Muscle of leg (tissue), 11 donors: Measurements from ENCODE around the gene PTPRG. TPM values are rescaled to one million over a fixed set of nuclear protein-coding genes. Genes with fewer than 3 reads are reported as not detected.

Source experiments
- DNase-seq: peaks from one replicate; pipeline ENCODE4 v3.0.0; 2013
- H3K27ac ChIP-seq: one replicate; pipeline ENCODE4 v1.5.1; 2013; ENCODE audit warnings: mild to moderate bottlenecking, low read length, control low read depth
- H3K27me3 ChIP-seq: one replicate; pipeline ENCODE4 v1.6.1; 2013; ENCODE audit warnings: low read length; ENCODE audit not compliant: control insufficient read depth, insufficient read depth
- H3K36me3 ChIP-seq: one replicate; pipeline ENCODE4 v1.6.1; 2013; ENCODE audit warnings: low read length; ENCODE audit not compliant: control insufficient read depth, insufficient read depth
- H3K4me1 ChIP-seq: one replicate; pipeline ENCODE4 v1.6.1; 2013; ENCODE audit warnings: low read length; ENCODE audit not compliant: control insufficient read depth, insufficient read depth
- H3K4me3 ChIP-seq: one replicate; pipeline ENCODE4 v1.5.1; 2013; ENCODE audit warnings: low read length, control low read depth
- H3K9me3 ChIP-seq: replicated peaks from 2 replicates; pipeline ENCODE4 v1.6.1; 2013; ENCODE audit warnings: low read depth, low read length; ENCODE audit not compliant: control insufficient read depth
- WGBS: methylation state at CpG from one replicate; pipeline ENCODE4 v1.1.5; 2013; ENCODE audit warnings: missing lambda C conversion rate; ENCODE audit not compliant: insufficient coverage; 5-methylcytosine and 5-hydroxymethylcytosine counted together
- polyA plus RNA-seq, 8 donors: library from polyadenylated mRNA; unstranded; fragments of 120-200 nt; gene quantifications; one replicate each; pipeline versions ENCODE4 v1.2.1 to v1.2.3, GENCODE V29; 2013; ENCODE audit warnings: inconsistent platforms in 1 of 8, low replicate concordance in 1 of 8; ENCODE audit not compliant: insufficient read length in 8 of 8, insufficient read depth in 1 of 8
- total RNA-seq: library from RNA; stranded (reverse); fragments of 120-200 nt; gene quantifications from one replicate; pipeline ENCODE4 v1.2.4, GENCODE V29; 2013

PTPRG gene
- total and polyA plus RNA-seq, 9 donors = 15.7 to 45.7 (median 30.8) TPM

DNA sequence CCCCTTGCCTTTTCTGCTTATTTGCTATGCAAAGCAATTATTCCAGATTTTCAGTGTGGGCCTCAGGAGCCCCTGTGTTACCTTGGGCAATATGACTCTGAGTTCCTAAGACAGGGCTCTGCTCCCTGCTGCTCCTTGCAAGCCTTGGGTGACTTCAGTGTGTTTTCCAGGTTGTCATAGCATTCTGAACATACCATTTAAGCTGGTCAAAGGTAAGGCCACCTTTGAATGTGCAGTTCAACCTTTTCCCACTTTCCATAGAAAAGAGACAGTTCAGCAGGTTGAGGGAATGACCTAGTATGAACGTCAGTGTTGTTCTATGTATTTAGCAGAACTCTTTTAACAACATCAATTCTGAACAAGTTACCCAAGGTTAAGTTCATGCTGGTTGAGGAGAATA, 302.2 kb downstream of the PTPRG start:
- Histone ChIP-seq H3K27ac (no peak overlapping the region), H3K36me3 (no peaks in the 10 kb centered on the region), H3K4me1 (peaks cover 5% of the 10 kb centered on the region), H3K9me3 (no peaks in the 10 kb centered on the region), H3K4me3 (no peak overlapping the region), H3K27me3 (no peaks in the 10 kb centered on the region)
- no peak for DNase-seq
- no CpG with 5 or more reads among the region's 1 CpG for WGBS

- Histone ChIP-seq H3K9me3 (no peaks in the 10 kb centered on the region), H3K27ac (no peak overlapping the region), H3K4me1 (peaks cover 5% of the 10 kb centered on the region), H3K27me3 (no peaks in the 10 kb centered on the region), H3K4me3 (no peak overlapping the region), H3K36me3 (no peaks in the 10 kb centered on the region)
- DNase-seq = no peak
- WGBS = no CpG with 5 or more reads among the region's 1 CpG
These were observed 303.5 kb downstream of the PTPRG start for GRCh38 chr3:61864886-61865285.

DNA sequence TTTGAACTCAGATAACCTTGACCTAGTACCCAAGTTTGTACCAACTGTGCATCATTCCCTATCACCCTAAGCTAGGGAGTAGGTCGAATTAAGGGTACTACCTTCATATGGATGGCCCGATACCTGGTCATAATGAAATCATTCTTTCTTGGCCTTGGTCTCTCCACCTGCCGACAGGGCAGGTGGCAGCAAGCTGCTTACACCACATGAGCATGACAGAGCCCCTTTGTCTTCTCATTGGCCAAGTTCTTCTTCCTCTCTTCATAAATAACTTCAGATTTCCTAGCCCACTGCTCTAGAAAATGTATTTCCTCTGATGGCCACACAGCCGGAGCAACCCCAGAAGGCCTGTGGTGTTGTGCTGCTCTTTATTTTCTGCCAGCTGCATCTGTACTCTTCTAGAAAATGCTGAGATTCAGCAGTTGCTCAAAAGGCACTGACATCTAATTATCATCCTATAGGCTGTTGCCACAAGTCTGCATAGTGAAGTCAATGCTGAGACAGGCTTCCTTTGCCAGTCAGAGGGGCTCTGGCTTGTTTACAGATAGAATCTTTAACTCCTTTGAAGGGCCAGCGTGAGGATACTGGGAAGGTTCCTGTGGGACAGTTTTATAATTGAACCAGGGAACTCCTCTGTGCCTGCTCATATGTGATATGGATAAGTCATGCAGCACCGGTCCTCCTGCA, 304.2 kb downstream of the PTPRG start:
- no peak for DNase-seq
- H3K4me3 ChIP-seq = no peak overlapping the region
- no peaks in the 10 kb centered on the region for H3K9me3 ChIP-seq
- H3K4me1 ChIP-seq = peaks cover 5% of the 10 kb centered on the region
- no peaks in the 10 kb centered on the region for H3K27me3 ChIP-seq
- no peaks in the 10 kb centered on the region for H3K36me3 ChIP-seq
- no peak overlapping the region for H3K27ac ChIP-seq
- WGBS = 92% methylated on average over 5 of the region's 6 CpGs

- peaks cover 5% of the 10 kb centered on the region for H3K4me1 ChIP-seq
- no peaks in the 10 kb centered on the region for H3K27me3 ChIP-seq
- no peaks in the 10 kb centered on the region for H3K36me3 ChIP-seq
- no CpG with 5 or more reads among the region's 2 CpGs for WGBS
- H3K27ac ChIP-seq = no peak overlapping the region
- no peak overlapping the region for H3K4me3 ChIP-seq
- no peak for DNase-seq
- H3K9me3 ChIP-seq = no peaks in the 10 kb centered on the region
These were observed 304.8 kb downstream of the PTPRG start for GRCh38 chr3:61866153-61866542.

- no peak overlapping the region for H3K4me3 ChIP-seq
- H3K9me3 ChIP-seq = no peaks in the 10 kb centered on the region
- H3K4me1 ChIP-seq = peaks cover 5% of the 10 kb centered on the region
- no peaks in the 10 kb centered on the region for H3K27me3 ChIP-seq
- H3K36me3 ChIP-seq = no peaks in the 10 kb centered on the region
- DNase-seq = no peak
- WGBS = 97% methylated on average over 5 of the region's 7 CpGs
- H3K27ac ChIP-seq = no peak overlapping the region
These were observed 305.6 kb downstream of the PTPRG start for GRCh38 chr3:61866961-61867461.

GRCh38 chr3:61868499-61868898, 307.1 kb downstream of the PTPRG start:
- H3K9me3 ChIP-seq = no peaks in the 10 kb centered on the region
- WGBS = no CpG with 5 or more reads among the region's 1 CpG
- no peak for DNase-seq
- no peaks in the 10 kb centered on the region for H3K36me3 ChIP-seq
- H3K4me3 ChIP-seq = no peak overlapping the region
- no peak overlapping the region for H3K27ac ChIP-seq
- H3K27me3 ChIP-seq = no peaks in the 10 kb centered on the region
- H3K4me1 ChIP-seq = peaks cover 5% of the 10 kb centered on the region

DNA sequence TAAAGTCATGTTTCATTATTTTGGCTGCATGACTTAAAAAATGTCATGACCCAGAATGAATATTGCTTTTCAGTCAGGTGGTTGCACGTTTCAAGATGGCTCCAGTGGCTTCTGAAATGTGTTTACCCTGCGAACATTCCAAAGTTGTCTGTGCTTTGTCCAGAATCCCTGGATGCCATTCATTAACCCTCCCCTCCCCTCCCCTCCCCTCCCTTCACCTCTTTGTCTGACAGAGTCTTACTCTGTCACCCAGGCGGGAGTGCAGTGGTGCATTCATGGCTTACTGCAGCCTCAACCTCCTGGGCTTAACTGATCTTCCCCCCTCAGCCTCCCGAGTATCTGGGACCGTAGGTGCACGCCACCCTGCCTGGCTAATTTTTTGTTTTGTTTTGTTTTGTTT, 308.0 kb downstream of the PTPRG start:
- H3K27ac ChIP-seq = no peak overlapping the region
- WGBS = 62% methylated on average over 4 of the region's 6 CpGs
- H3K27me3 ChIP-seq = no peaks in the 10 kb centered on the region
- DNase-seq = no peak
- H3K4me3 ChIP-seq = no peak overlapping the region
- H3K36me3 ChIP-seq = no peaks in the 10 kb centered on the region
- H3K4me1 ChIP-seq = peaks cover 5% of the 10 kb centered on the region
- H3K9me3 ChIP-seq = no peaks in the 10 kb centered on the region

- 40% methylated on average over 1 of the region's 2 CpGs for WGBS
- no peak for DNase-seq
- no peaks in the 10 kb centered on the region for H3K36me3 ChIP-seq
- H3K4me1 ChIP-seq = peaks cover 5% of the 10 kb centered on the region
- no peaks in the 10 kb centered on the region for H3K9me3 ChIP-seq
- H3K4me3 ChIP-seq = no peak overlapping the region
- no peak overlapping the region for H3K27ac ChIP-seq
- no peaks in the 10 kb centered on the region for H3K27me3 ChIP-seq
These were observed 310.3 kb downstream of the PTPRG start for GRCh38 chr3:61871644-61872043.

DNA sequence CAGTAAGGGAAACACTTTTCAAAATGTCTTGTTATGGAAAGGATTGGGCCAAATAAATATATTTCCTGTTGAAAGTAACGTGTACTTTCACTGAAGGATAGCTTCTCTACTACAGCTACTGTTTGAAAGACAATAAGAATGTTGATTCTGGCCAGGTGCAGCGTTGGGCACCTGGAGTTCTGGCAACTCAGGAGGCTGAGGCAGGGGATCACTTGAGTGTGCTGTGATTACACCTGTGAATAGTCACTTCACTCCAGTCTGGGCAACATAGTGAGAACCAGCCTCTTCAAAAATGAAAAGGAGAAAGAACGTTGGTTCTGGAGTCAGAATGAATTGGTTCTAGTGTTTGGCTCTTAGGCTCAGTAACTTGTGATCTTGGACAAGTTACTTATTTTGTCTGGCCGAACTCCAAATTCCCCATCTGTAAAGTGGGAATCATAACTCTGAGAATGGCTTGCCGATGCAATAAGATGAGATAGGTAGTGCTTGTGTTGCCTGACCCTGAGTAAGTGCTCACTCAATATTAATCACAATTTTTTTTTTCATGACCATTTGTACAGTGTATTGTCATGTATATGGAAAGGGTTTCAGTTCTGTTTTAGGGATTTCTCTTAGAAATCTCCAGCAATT, 310.8 kb downstream of the PTPRG start:
- DNase-seq = peak; percentile 31
- Histone ChIP-seq H3K36me3 (no peaks in the 10 kb centered on the region), H3K4me3 (no peak overlapping the region), H3K4me1 (peaks cover 5% of the 10 kb centered on the region), H3K27me3 (no peaks in the 10 kb centered on the region), H3K27ac (no peak overlapping the region), H3K9me3 (no peaks in the 10 kb centered on the region)
- WGBS = no CpG with 5 or more reads among the region's 5 CpGs

DNA sequence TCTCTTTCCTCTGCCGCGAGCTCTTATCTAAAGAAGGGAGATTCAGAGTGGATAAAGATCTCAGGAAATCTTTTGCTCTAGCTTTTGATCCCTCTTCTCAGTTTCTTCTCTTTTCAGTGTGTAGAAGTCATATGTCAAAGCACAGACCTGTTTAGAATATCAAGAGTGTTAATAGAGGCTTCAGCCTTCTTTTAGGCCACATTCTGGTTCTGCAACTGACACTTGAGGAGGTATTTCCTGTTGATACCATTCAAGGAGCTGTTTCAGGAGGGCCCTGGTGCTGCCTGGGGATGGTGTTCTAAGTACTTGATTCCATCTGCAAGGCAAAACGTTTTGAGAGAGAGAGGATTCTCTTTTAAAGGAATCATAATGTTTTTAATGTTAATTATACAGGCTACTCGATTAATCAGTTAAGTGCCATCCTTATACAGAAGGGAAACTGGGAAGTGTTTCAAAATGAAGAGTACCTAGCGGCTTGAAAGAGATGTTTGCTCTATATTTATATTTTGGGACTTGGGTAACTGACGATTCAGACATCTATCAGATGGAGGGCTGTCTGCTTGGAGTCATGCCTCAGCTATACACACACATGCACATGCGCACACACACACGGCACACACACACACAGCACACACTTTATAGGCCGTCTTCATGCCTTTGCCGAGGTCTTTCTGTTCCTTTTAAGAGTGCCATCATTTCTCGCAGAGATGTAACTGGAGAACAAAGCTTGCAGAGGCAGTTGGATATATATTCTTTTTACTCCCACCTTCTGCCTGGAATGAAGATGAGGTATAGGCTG, 313.9 kb downstream of the PTPRG start:
- WGBS = 77% methylated on average over 3 of the region's 11 CpGs
- Histone ChIP-seq H3K36me3 (no peaks in the 10 kb centered on the region), H3K9me3 (no peaks in the 10 kb centered on the region), H3K4me1 (peaks cover 5% of the 10 kb centered on the region), H3K4me3 (no peak overlapping the region), H3K27ac (no peak overlapping the region), H3K27me3 (no peaks in the 10 kb centered on the region)
- no peak for DNase-seq
